ENCODE results near the gene ARHGAP45.

ARHGAP45 gene

GRCh38 chr19:1070931-1071791 lies 4.2 kb downstream of the ARHGAP45 start:
- DNase-seq, result no peak

GRCh38 chr19:1072371-1073015 lies 5.5 kb downstream of the ARHGAP45 start:
- DNase-seq, result no peak

GRCh38 chr19:1073063-1073955 lies 6.3 kb downstream of the ARHGAP45 start:
- no peak for DNase-seq

GRCh38 chr19:1073956-1074517 lies 7.1 kb downstream of the ARHGAP45 start:
- no peak for DNase-seq

GRCh38 chr19:1074544-1075283 lies 7.7 kb downstream of the ARHGAP45 start:
- peak; percentile 78 for DNase-seq

- DNase-seq, result no peak
Measured at GRCh38 chr19:1076046-1076386, 9.0 kb downstream of the ARHGAP45 start.

- no peak for DNase-seq
Measured at GRCh38 chr19:1076951-1077350, 10.0 kb downstream of the ARHGAP45 start.

GRCh38 chr19:1079566-1080111 lies 12.7 kb downstream of the ARHGAP45 start:
- no peak for DNase-seq

GRCh38 chr19:1080360-1081161 lies 13.6 kb downstream of the ARHGAP45 start:
- DNase-seq, result no peak

- DNase-seq, result no peak
Measured at GRCh38 chr19:1081301-1082164, 14.6 kb downstream of the ARHGAP45 start.

GRCh38 chr19:1082165-1082927 lies 15.4 kb downstream of the ARHGAP45 start:
- no peak for DNase-seq

GRCh38 chr19:1082928-1083816 lies 16.2 kb downstream of the ARHGAP45 start:
- DNase-seq, result no peak

GRCh38 chr19:1084024-1084868 lies 17.3 kb downstream of the ARHGAP45 start:
- no peak for DNase-seq

- no peak for DNase-seq
Measured at GRCh38 chr19:1085053-1085658, 18.2 kb downstream of the ARHGAP45 start.

- DNase-seq, result no peak
Measured at GRCh38 chr19:1085676-1086442, 18.9 kb downstream of the ARHGAP45 start.

GRCh38 chr19:1086613-1087012 lies 19.6 kb downstream of the ARHGAP45 start:
- no peak for DNase-seq
